ENCODE results near the gene KCNJ8. TPM values are rescaled to one million over a fixed set of nuclear protein-coding genes. Genes with fewer than 3 reads are reported as not detected.

KCNJ8 gene
- total RNA-seq (10 to 100 TPM; 14.6 to 16.1 TPM), polyA plus RNA-seq (10 to 100 TPM in 1 of 2 donors, 1 to 10 TPM in 1; 6.2 to 13.8 TPM)
- long read RNA-seq, donor 1, transcript KCNJ8-201 (3 exons, 2,389 nt) = major isoform, 7 of 7 reads
- long read RNA-seq, donor 1, partial matches to known transcripts = 0 of 7 reads
- long read RNA-seq, donor 1, other reads (novel, unspliced or antisense) = 0 of 7 reads
- long read RNA-seq, donor 2 = 0 reads
- long read RNA-seq, donor 3, transcript KCNJ8-201 (3 exons, 2,389 nt) = major isoform, 6 of 6 reads
- long read RNA-seq, donor 3, partial matches to known transcripts = 0 of 6 reads
- long read RNA-seq, donor 3, other reads (novel, unspliced or antisense) = 0 of 6 reads
- long read RNA-seq, donor 4, partial matches to known transcripts = 0 of 2 reads
- long read RNA-seq, donor 4, other reads (novel, unspliced or antisense) = 0 of 2 reads
- long read RNA-seq, donor 5, transcript KCNJ8-201 (3 exons, 2,389 nt) = major isoform, 5 of 5 reads
- long read RNA-seq, donor 5, partial matches to known transcripts = 0 of 5 reads
- long read RNA-seq, donor 5, other reads (novel, unspliced or antisense) = 0 of 5 reads

- peaks cover 0 to 29% (median 2%) of the 10 kb centered on the region in 5 donors for H3K4me1 ChIP-seq (ENCODE audit: control insufficient read depth in 5 of 5, insufficient read depth in 5 of 5, low read length in 5 of 5)
- no peaks in the 10 kb centered on the region for H3K9me3 ChIP-seq (ENCODE audit: control insufficient read depth in 4 of 4, insufficient read depth in 3 of 4, low read length in 3 of 4)
- H3K27me3 ChIP-seq (ENCODE audit: control insufficient read depth in 3 of 3, insufficient read depth in 3 of 3, low read length in 2 of 3) = no peaks in the 10 kb centered on the region
- TF ChIP-seq CTCF (IDR thresholded peaks at IDR 0.05; ENCODE audit: control extremely low read depth, extremely low read depth) = no peak
- DNase-seq (peak; percentile 87 to 92 (median 91)), ATAC-seq (ENCODE audit: insufficient read depth, low FRiP score) (peak; percentile 65)
- 1 to 2% methylated on average over 31 to 49 of the region's 49 CpGs for WGBS, 2 donors
- peak within 1 kb of the TSS; percentile 79 to 99 for H3K27ac ChIP-seq (ENCODE audit: low read depth in 1 of 2, low read length in 1 of 2)
- peak within 1 kb of the TSS; percentile 28 to 86 for H3K9ac ChIP-seq (ENCODE audit: insufficient read depth in 1 of 2, low read length in 2 of 2)
- H3K4me3 ChIP-seq = peak within 1 kb of the TSS; percentile 35
- peaks cover 0 to 3% (median 0%) of the 10 kb centered on the region in 4 donors for H3K36me3 ChIP-seq (ENCODE audit: control insufficient read depth in 4 of 4, insufficient read depth in 4 of 4, low read length in 4 of 4)
These were observed at the start of gene KCNJ8 for GRCh38 chr12:21774358-21775132. Gene KCNJ8 (minus strand): TSS chr12:21774706. CDS start chr12:21773616, 1,090 bp downstream.

- Histone ChIP-seq H3K9me3 (ENCODE audit: control insufficient read depth in 4 of 4, insufficient read depth in 3 of 4, low read length in 3 of 4) (no peaks in the 10 kb centered on the region), H3K27ac (ENCODE audit: low read depth in 1 of 2, low read length in 1 of 2) (peak overlapping the region in 1 of 2 donors; percentile 51), H3K4me3 (no peak overlapping the region), H3K9ac (ENCODE audit: insufficient read depth in 1 of 2, low read length in 2 of 2) (no peak overlapping the region), H3K27me3 (ENCODE audit: control insufficient read depth in 3 of 3, insufficient read depth in 3 of 3, low read length in 2 of 3) (no peaks in the 10 kb centered on the region), H3K4me1 (ENCODE audit: control insufficient read depth in 5 of 5, insufficient read depth in 5 of 5, low read length in 5 of 5) (peaks cover 0 to 32% (median 18%) of the 10 kb centered on the region in 5 donors), H3K36me3 (ENCODE audit: control insufficient read depth in 4 of 4, insufficient read depth in 4 of 4, low read length in 4 of 4) (no peaks in the 10 kb centered on the region)
- ATAC-seq (ENCODE audit: insufficient read depth, low FRiP score) (no peak), DNase-seq (peak in 2 of 3 donors; percentile 12 to 54)
- WGBS, 2 donors = 77 to 80% methylated on average over 8 of the region's 8 CpGs
- no peak for TF ChIP-seq CTCF (IDR thresholded peaks at IDR 0.05; ENCODE audit: control extremely low read depth, extremely low read depth)
These were observed 49.1 kb upstream of the KCNJ8 start for GRCh38 chr12:21823581-21823980.

GRCh38 chr12:21819678-21820077 lies 45.2 kb upstream of the KCNJ8 start:
- Histone ChIP-seq H3K27ac (ENCODE audit: low read depth in 1 of 2, low read length in 1 of 2) (no peak overlapping the region), H3K9me3 (ENCODE audit: control insufficient read depth in 4 of 4, insufficient read depth in 3 of 4, low read length in 3 of 4) (no peaks in the 10 kb centered on the region), H3K27me3 (ENCODE audit: control insufficient read depth in 3 of 3, insufficient read depth in 3 of 3, low read length in 2 of 3) (no peaks in the 10 kb centered on the region), H3K36me3 (ENCODE audit: control insufficient read depth in 4 of 4, insufficient read depth in 4 of 4, low read length in 4 of 4) (peaks cover 0 to 4% (median 0%) of the 10 kb centered on the region in 4 donors), H3K4me3 (no peak overlapping the region), H3K4me1 (ENCODE audit: control insufficient read depth in 5 of 5, insufficient read depth in 5 of 5, low read length in 5 of 5) (peaks cover 0 to 12% (median 8%) of the 10 kb centered on the region in 5 donors), H3K9ac (ENCODE audit: insufficient read depth in 1 of 2, low read length in 2 of 2) (no peak overlapping the region)
- no peak for DNase-seq
- no peak for TF ChIP-seq CTCF (IDR thresholded peaks at IDR 0.05; ENCODE audit: control extremely low read depth, extremely low read depth)
- no peak for ATAC-seq (ENCODE audit: insufficient read depth, low FRiP score)

All from lung (tissue), 16 donors.